Stomach (tissue), 9 donors: ENCODE measurements around the gene SLC66A1. TPM values are rescaled to one million over a fixed set of nuclear protein-coding genes. Genes with fewer than 3 reads are reported as not detected.
"Not testable (repeated sequence)": the region's sequence is repeated elsewhere in the genome, so short reads cannot be mapped to it uniquely, and the experiment has no call there.

Source experiments
- DNase-seq, 2 donors: peaks; one replicate each; pipeline versions ENCODE4 v3.0.0 to v3.0.0-alpha.2; 2013 to 2019
- H3K27ac ChIP-seq, 5 donors: fragments of 200-600 bp in 4 of 5; sonication (generic) in 4 of 5; one replicate each; pipeline ENCODE4 v1.5.1; 2013 to 2019; ENCODE audit warnings: mild to moderate bottlenecking in 1 of 5, moderate library complexity in 1 of 5
- H3K27me3 ChIP-seq, 3 donors: fragments of 200-600 bp; sonication (generic); one replicate each; pipeline ENCODE4 v1.5.1; 2017 to 2019; ENCODE audit warnings: mixed run types in 1 of 3
- H3K36me3 ChIP-seq, 4 donors: fragments of 200-600 bp; sonication (generic); 1 replicate in 3 of 4; 2 replicates in 1 of 4; pipeline ENCODE4 v1.5.1; 2016 to 2019
- H3K4me1 ChIP-seq, 4 donors: fragments of 200-600 bp; sonication (generic); one replicate each; pipeline ENCODE4 v1.5.1; 2016 to 2019
- H3K4me3 ChIP-seq, 4 donors: fragments of 200-600 bp; sonication (generic) in 3 of 4; one replicate each; pipeline ENCODE4 v1.5.1; 2016 to 2019; ENCODE audit warnings: mild to moderate bottlenecking in 1 of 4
- H3K9me3 ChIP-seq, 4 donors: fragments of 200-600 bp; sonication (generic); one replicate each; pipeline ENCODE4 v1.5.1; 2016 to 2019
- CTCF ChIP-seq, 7 experiments: fragments of 450-650 bp in 4 of 7; fragments of 200-600 bp in 3 of 7; sonication (generic) in 3 of 7; IDR thresholded peaks; one replicate each; pipeline ENCODE4 v1.5.1; 2016 to 2019; ENCODE audit warnings: antibody characterized with exemption in 7 of 7, control low read depth in 2 of 7, mild to moderate bottlenecking in 1 of 7
- EP300 ChIP-seq: sonication (generic); formaldehyde crosslinking; IDR thresholded peaks from one replicate; pipeline ENCODE4 v1.6.1; 2017; ENCODE audit warnings: antibody characterized with exemption
- POLR2A ChIP-seq, 4 donors: fragments of 450-650 bp; IDR thresholded peaks; one replicate each; pipeline ENCODE4 v1.6.1; 2016; ENCODE audit warnings: antibody characterized with exemption in 4 of 4, control low read depth in 2 of 4, mild to moderate bottlenecking in 1 of 4, moderate library complexity in 1 of 4
- POLR2AphosphoS5 ChIP-seq, 3 donors: sonication (generic); formaldehyde crosslinking; IDR thresholded peaks; one replicate each; pipeline ENCODE4 v1.6.1; 2016; ENCODE audit warnings: antibody characterized with exemption in 3 of 3
- WGBS, 5 donors: extraction: QIAGEN DNeasy Blood & Tissue Kit in 3 of 5; methylation state at CpG; one replicate each; pipeline versions ENCODE4 v1.1.5 to v1.1.7; 2013 to 2018; 5-methylcytosine and 5-hydroxymethylcytosine counted together
- intact Hi-C: fragments of 100-400 bp; cut with DNase I; formaldehyde crosslinking; loops from one replicate; pipeline ENCODE4 v1.15.1; 2023; ENCODE audit warnings: low total_unique reads
- polyA plus RNA-seq, 3 donors: library from polyadenylated mRNA; stranded (reverse); fragments of 200-250 nt; gene quantifications; one replicate each; pipeline ENCODE4 v1.2.3, GENCODE V29; 2013
- total RNA-seq, 5 donors: library from RNA; depleted of rRNA; stranded (reverse); fragments of >200 nt; gene quantifications; one replicate each; pipeline versions ENCODE4 v1.1.0 to v1.2.3, GENCODE V29; 2014 to 2016
- donor health status: healthy with polysubstance abuse.
- donor health status: Bipolar disorder and iron deficiency.
- donor health status: healthy.

The SLC66A1 gene
- total and polyA plus RNA-seq, 8 donors: 1.8 to 14.5 (median 10.6) TPM

GRCh38 chr1:19270343-19270730, 41.8 kb upstream of the SLC66A1 start:
- peak overlapping the region; percentile 69 to 86 (median 76) for H3K27ac ChIP-seq
- H3K4me1 ChIP-seq: peaks cover 9 to 35% (median 23%) of the 10 kb centered on the region in 4 donors
- H3K4me3 ChIP-seq, H3K9me3 ChIP-seq, intact Hi-C loops: not testable (repeated sequence)
- WGBS, 5 donors: 38 to 76% (median 47%) methylated on average over 5 to 6 of the region's 6 CpGs; no CpG with 5 or more reads in 1 of the 5 donors
- peak in 1 of 3 donors; percentile 10 for TF ChIP-seq POLR2AphosphoS5 (IDR thresholded peaks at IDR 0.05)
- H3K27me3 ChIP-seq: peaks cover 0 to 11% (median 0%) of the 10 kb centered on the region in 3 donors
- peaks cover 11 to 37% (median 23%) of the 10 kb centered on the region in 4 donors for H3K36me3 ChIP-seq
- DNase-seq: peak; percentile 26 to 65

GRCh38 chr1:19272064-19272463, 40.1 kb upstream of the SLC66A1 start:
- no peak for DNase-seq
- intact Hi-C loops: no loop called here
- no peak overlapping the region for H3K4me3 ChIP-seq
- peaks cover 0 to 11% (median 0%) of the 10 kb centered on the region in 3 donors for H3K27me3 ChIP-seq
- TF ChIP-seq POLR2A (IDR thresholded peaks at IDR 0.05) (no peak), POLR2AphosphoS5 (IDR thresholded peaks at IDR 0.05) (no peak), CTCF (IDR thresholded peaks at IDR 0.05) (no peak), EP300 (no peak)
- H3K36me3 ChIP-seq: peaks cover 8 to 19% (median 11%) of the 10 kb centered on the region in 4 donors
- H3K27ac ChIP-seq: peak overlapping the region; percentile 81 to 96 (median 82)
- peaks cover 0 to 6% (median 0%) of the 10 kb centered on the region in 4 donors for H3K9me3 ChIP-seq
- H3K4me1 ChIP-seq: peaks cover 9 to 35% (median 23%) of the 10 kb centered on the region in 4 donors

GRCh38 chr1:19273106-19273843, 38.9 kb upstream of the SLC66A1 start:
- TF ChIP-seq EP300 (no peak), POLR2AphosphoS5 (IDR thresholded peaks at IDR 0.05) (peak in 2 of 3 donors; percentile 63 to 74), CTCF (IDR thresholded peaks at IDR 0.05) (no peak), POLR2A (IDR thresholded peaks at IDR 0.05) (no peak)
- H3K27ac ChIP-seq: peak overlapping the region; percentile 81 to 96 (median 82)
- peak; percentile 38 to 82 for DNase-seq
- intact Hi-C loops: no loop called here
- peaks cover 3 to 16% (median 10%) of the 10 kb centered on the region in 4 donors for H3K36me3 ChIP-seq
- H3K27me3 ChIP-seq: peaks cover 0 to 11% (median 0%) of the 10 kb centered on the region in 3 donors
- 33 to 56% (median 44%) methylated on average over 19 to 22 of the region's 22 CpGs for WGBS, 5 donors
- H3K4me1 ChIP-seq: peaks cover 9 to 35% (median 23%) of the 10 kb centered on the region in 4 donors
- peak overlapping the region; percentile 14 to 37 (median 29) for H3K4me3 ChIP-seq
- peaks cover 0 to 6% (median 0%) of the 10 kb centered on the region in 4 donors for H3K9me3 ChIP-seq

GRCh38 chr1:19273844-19274531, 38.1 kb upstream of the SLC66A1 start:
- DNase-seq: peak; percentile 68 to 69
- H3K36me3 ChIP-seq, intact Hi-C loops, H3K9me3 ChIP-seq: not testable (repeated sequence)
- Histone ChIP-seq H3K27ac (peak overlapping the region; percentile 81 to 96 (median 82)), H3K4me1 (peaks cover 9 to 34% (median 21%) of the 10 kb centered on the region in 4 donors), H3K4me3 (peak overlapping the region; percentile 14 to 37 (median 29)), H3K27me3 (peaks cover 0 to 11% (median 0%) of the 10 kb centered on the region in 3 donors)
- 4 to 16% (median 9%) methylated on average over 27 to 52 of the region's 66 CpGs for WGBS, 5 donors

GRCh38 chr1:19274636-19275035, 37.5 kb upstream of the SLC66A1 start:
- H3K4me1 ChIP-seq: peaks cover 9 to 27% (median 17%) of the 10 kb centered on the region in 4 donors
- H3K27ac ChIP-seq: peak overlapping the region; percentile 81 to 96 (median 82)
- H3K36me3 ChIP-seq: peaks cover 0 to 6% (median 3%) of the 10 kb centered on the region in 4 donors
- TF ChIP-seq POLR2A (IDR thresholded peaks at IDR 0.05) (no peak), CTCF (IDR thresholded peaks at IDR 0.05) (no peak)
- H3K9me3 ChIP-seq: peaks cover 0 to 6% (median 0%) of the 10 kb centered on the region in 4 donors
- intact Hi-C loops: no loop called here
- DNase-seq: no peak
- H3K27me3 ChIP-seq: peaks cover 0 to 11% (median 0%) of the 10 kb centered on the region in 3 donors
- no peak overlapping the region for H3K4me3 ChIP-seq
- 74 to 94% (median 87%) methylated on average over 4 to 5 of the region's 5 CpGs for WGBS, 5 donors
